Skeletal muscle satellite cell (primary cell): ENCODE data around the gene PHF3. TPM values are rescaled to one million over a fixed set of nuclear protein-coding genes. Genes with fewer than 3 reads are reported as not detected.
"Not testable (repeated sequence)": the region's sequence is repeated elsewhere in the genome, so short reads cannot be mapped to it uniquely, and the experiment has no call there.

Experiments
- H3K27me3 ChIP-seq: 2 replicates; pipeline ENCODE4 v1.7.0; 2013; ENCODE audit warnings: low read length; ENCODE audit not compliant: control insufficient read depth, insufficient read depth
- H3K36me3 ChIP-seq: 2 replicates; pipeline ENCODE4 v1.7.0; 2013; ENCODE audit warnings: mild to moderate bottlenecking, control low read depth, low read length; ENCODE audit not compliant: insufficient read depth
- H3K4me1 ChIP-seq: 2 replicates; pipeline ENCODE4 v1.7.0; 2013; ENCODE audit warnings: low read length; ENCODE audit not compliant: control insufficient read depth, insufficient read depth
- H3K4me2 ChIP-seq: 2 replicates; pipeline ENCODE4 v1.7.0; 2013; ENCODE audit warnings: mild to moderate bottlenecking, low read length
- H3K4me3 ChIP-seq: 2 replicates; pipeline ENCODE4 v1.7.0; 2013; ENCODE audit warnings: low read length
- H3K9ac ChIP-seq: 2 replicates; pipeline ENCODE4 v1.7.0; 2013; ENCODE audit warnings: mild to moderate bottlenecking, low read depth, low read length, moderate library complexity
- H3K9me3 ChIP-seq: replicated peaks from 2 replicates; pipeline ENCODE4 v1.7.0; 2013; ENCODE audit warnings: mild to moderate bottlenecking, control low read depth, low read length
- small RNA-seq: library from RNA; depleted of rRNA; stranded (forward); fragments of <200 nt; gene quantifications from one replicate; pipeline ENCODE3, GENCODE V24; 2012

PHF3 gene

GRCh38 chr6:63745784-63746183 lies 110.2 kb downstream of the PHF3 start:
- Histone ChIP-seq H3K4me2 (no peak overlapping the region), H3K36me3 (no peaks in the 10 kb centered on the region), H3K4me1 (peaks cover 5% of the 10 kb centered on the region), H3K9ac (no peak overlapping the region), H3K9me3 (no peaks in the 10 kb centered on the region), H3K27me3 (no peaks in the 10 kb centered on the region), H3K4me3 (no peak overlapping the region)

- Histone ChIP-seq H3K4me3 (no peak overlapping the region), H3K4me2 (no peak overlapping the region), H3K9me3 (no peaks in the 10 kb centered on the region), H3K9ac (no peak overlapping the region), H3K36me3 (no peaks in the 10 kb centered on the region), H3K27me3 (no peaks in the 10 kb centered on the region), H3K4me1 (peaks cover 7% of the 10 kb centered on the region)
These were observed 114.8 kb downstream of the PHF3 start for GRCh38 chr6:63750400-63750799.

GRCh38 chr6:63757275-63757674 lies 121.7 kb downstream of the PHF3 start:
- H3K36me3 ChIP-seq, H3K9ac ChIP-seq, H3K27me3 ChIP-seq: not testable (repeated sequence)

GRCh38 chr6:63757826-63758225 lies 122.2 kb downstream of the PHF3 start:
- H3K36me3 ChIP-seq = no peaks in the 10 kb centered on the region
- H3K9ac ChIP-seq = no peak overlapping the region
- H3K27me3 ChIP-seq = no peaks in the 10 kb centered on the region
- no peaks in the 10 kb centered on the region for H3K9me3 ChIP-seq
- no peak overlapping the region for H3K4me3 ChIP-seq
- H3K4me2 ChIP-seq = no peak overlapping the region
- H3K4me1 ChIP-seq = no peaks in the 10 kb centered on the region

More at GRCh38 chr6:63757275-63757674, 121.7 kb downstream of the PHF3 start:
- H3K4me1 ChIP-seq, H3K9me3 ChIP-seq, H3K4me2 ChIP-seq, H3K4me3 ChIP-seq: not testable (repeated sequence)

- no peaks in the 10 kb centered on the region for H3K36me3 ChIP-seq
- no peak overlapping the region for H3K4me2 ChIP-seq
These were observed 124.1 kb downstream of the PHF3 start for GRCh38 chr6:63759605-63760105.

GRCh38 chr6:63760199-63760598 lies 124.6 kb downstream of the PHF3 start:
- H3K27me3 ChIP-seq = no peaks in the 10 kb centered on the region
- H3K9ac ChIP-seq = no peak overlapping the region
- no peaks in the 10 kb centered on the region for H3K4me1 ChIP-seq
- no peak overlapping the region for H3K4me2 ChIP-seq
- no peaks in the 10 kb centered on the region for H3K9me3 ChIP-seq
- H3K4me3 ChIP-seq = no peak overlapping the region
- H3K36me3 ChIP-seq = no peaks in the 10 kb centered on the region

More at GRCh38 chr6:63759605-63760105, 124.1 kb downstream of the PHF3 start:
- Histone ChIP-seq H3K4me3 (no peak overlapping the region), H3K9me3 (no peaks in the 10 kb centered on the region), H3K27me3 (no peaks in the 10 kb centered on the region), H3K9ac (no peak overlapping the region), H3K4me1 (no peaks in the 10 kb centered on the region)

GRCh38 chr6:63764318-63764916 lies 128.8 kb downstream of the PHF3 start:
- Histone ChIP-seq H3K4me2 (no peak overlapping the region), H3K4me1 (no peaks in the 10 kb centered on the region), H3K4me3 (no peak overlapping the region), H3K36me3 (no peaks in the 10 kb centered on the region), H3K9me3 (no peaks in the 10 kb centered on the region), H3K9ac (no peak overlapping the region), H3K27me3 (no peaks in the 10 kb centered on the region)

Small RNA genes lying within 50 kb of the gene (small RNA-seq; reads per million reads assigned to genes)
- not detected for gene AL513043.1
